ENCODE measurements around the gene MGAT3. TPM values are rescaled to one million over a fixed set of nuclear protein-coding genes. Genes with fewer than 3 reads are reported as not detected.

The MGAT3 gene
- total and polyA plus RNA-seq, 2 of the 13 experiments (the other 11 are each of a cell fraction or from before 2014, with no cell fraction given): 0.11 to 0.15 TPM

GRCh38 chr22:39520226-39521105 is 63.7 kb downstream of the MGAT3 start, which contains the start of gene ATF4 (continued):
- TF ChIP-seq NKX3-1 (CRISPR knock-in tag; IDR thresholded peaks at IDR 0.05) (peak; percentile 80; the same call in 1 of the 2 replicates), DDIT3 (CRISPR knock-in tag; IDR thresholded peaks at IDR 0.05) (0 out of 2 replicates have a peak, but pooled peaks have one; percentile 51), ZNF687 (CRISPR knock-in tag; IDR thresholded peaks at IDR 0.05) (peak; percentile 63), ZNF205 (CRISPR knock-in tag; IDR thresholded peaks at IDR 0.05) (peak; percentile 69; the same call in 1 of the 2 replicates), STAT6 (CRISPR knock-in tag; IDR thresholded peaks at IDR 0.05; ENCODE audit: borderline replicate concordance) (peak; percentile 14; the same call in 1 of the 2 replicates), MIER2 (CRISPR knock-in tag; IDR thresholded peaks at IDR 0.05) (peak; percentile 55; the same call in 1 of the 2 replicates), ZNF878 (CRISPR knock-in tag; IDR thresholded peaks at IDR 0.05) (peak; percentile 91), AFF4 (CRISPR knock-in tag; IDR thresholded peaks at IDR 0.05) (peak; percentile 89; the same call in 1 of the 2 replicates), SRSF9 (IDR thresholded peaks at IDR 0.05; ENCODE audit: borderline replicate concordance, insufficient read depth, low read depth, low read length, poor library complexity, severe bottlenecking) (no peak), LRRFIP1 (CRISPR knock-in tag; conservative IDR thresholded peaks at IDR 0.05) (no peak), ZMYM3 (CRISPR knock-in tag; IDR thresholded peaks at IDR 0.05) (no peak), TBX2 (CRISPR knock-in tag; IDR thresholded peaks at IDR 0.05; ENCODE audit: borderline replicate concordance) (peak; percentile 63), ZNF773 (CRISPR knock-in tag; IDR thresholded peaks at IDR 0.05; ENCODE audit: borderline replicate concordance) (peak; percentile 66; the same call in 1 of the 2 replicates)
